Panc1 (cell line): ENCODE measurements around the gene DEFB128.

Experiments
- CTCF ChIP-seq: fragments of 450-650 bp; IDR thresholded peaks from 2 replicates; pipeline ENCODE4 v1.5.1; 2017; ENCODE audit warnings: mild to moderate bottlenecking
- POLR2AphosphoS5 ChIP-seq: IDR thresholded peaks from 2 replicates; pipeline ENCODE4 v1.6.1; 2012; ENCODE audit warnings: mild to moderate bottlenecking, low read depth, low read length, moderate library complexity

- TF ChIP-seq POLR2AphosphoS5 (no peak), CTCF (no peak)
Observed at GRCh38 chr20:237489-237888, 48.0 kb upstream of the DEFB128 start.
